Activated T-cell treated with anti-CD3 and anti-CD28 coated beads, Interleukin-2, amount 50 U/mL, for 1 hour (primary cell): Measurements from ENCODE around the gene PLXNA2.

Source experiments
- DNase-seq: peaks from one replicate; pipeline ENCODE4 v3.0.0-alpha.2; 2020

The PLXNA2 gene

DNA sequence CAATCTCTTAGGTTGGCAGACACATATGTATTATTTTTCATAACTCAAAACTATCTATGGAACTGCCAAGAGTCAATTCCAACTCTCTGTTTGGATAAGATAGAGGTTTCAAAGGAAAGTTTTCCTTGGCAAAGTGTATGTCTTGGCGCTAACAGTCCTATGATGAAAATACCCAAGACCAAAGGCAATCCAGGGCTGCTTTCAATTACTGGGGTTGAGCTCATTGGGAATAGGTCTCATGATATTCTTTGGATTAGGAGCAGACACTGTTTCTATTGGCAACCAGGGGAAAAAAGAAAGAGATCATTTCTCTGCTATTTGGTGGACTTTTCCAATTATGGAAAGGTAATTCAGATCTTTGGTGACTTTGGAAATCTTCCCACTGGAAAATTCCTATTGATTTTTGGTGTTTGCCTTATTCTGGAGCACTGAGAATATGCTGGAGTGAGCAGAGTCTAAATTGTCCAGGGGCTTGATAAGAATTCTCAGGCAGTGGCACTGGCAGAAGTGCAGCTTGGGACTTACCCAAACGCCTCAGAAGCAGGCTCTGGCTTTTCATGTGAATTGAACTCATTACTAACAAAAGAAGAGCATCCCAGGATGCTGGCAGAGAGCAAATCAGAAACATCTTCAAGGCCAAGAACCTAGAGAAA lies 20.4 kb upstream of the PLXNA2 start:
- no peak for DNase-seq

DNA sequence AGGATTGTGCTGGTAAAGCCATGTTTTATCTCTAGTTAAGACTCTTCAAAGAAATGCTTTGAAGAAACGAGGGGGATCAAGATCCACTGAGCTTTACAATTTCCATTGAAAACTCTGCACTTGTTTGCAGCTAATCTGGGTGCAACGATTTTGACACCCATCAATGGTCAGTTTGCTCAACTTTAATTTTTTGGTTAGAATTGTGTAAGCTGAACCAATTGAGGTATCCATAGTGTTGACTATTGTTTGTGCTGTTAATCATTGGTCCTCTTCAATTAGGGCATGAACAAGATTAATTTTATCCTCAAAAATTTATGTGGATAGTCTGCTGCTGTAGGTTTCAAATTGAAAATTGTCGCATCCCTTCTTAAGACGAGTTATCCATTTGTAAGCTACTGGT lies 17.7 kb upstream of the PLXNA2 start:
- no peak for DNase-seq

- DNase-seq = no peak
Observed at GRCh38 chr1:208258277-208258676, 14.1 kb upstream of the PLXNA2 start.

DNA sequence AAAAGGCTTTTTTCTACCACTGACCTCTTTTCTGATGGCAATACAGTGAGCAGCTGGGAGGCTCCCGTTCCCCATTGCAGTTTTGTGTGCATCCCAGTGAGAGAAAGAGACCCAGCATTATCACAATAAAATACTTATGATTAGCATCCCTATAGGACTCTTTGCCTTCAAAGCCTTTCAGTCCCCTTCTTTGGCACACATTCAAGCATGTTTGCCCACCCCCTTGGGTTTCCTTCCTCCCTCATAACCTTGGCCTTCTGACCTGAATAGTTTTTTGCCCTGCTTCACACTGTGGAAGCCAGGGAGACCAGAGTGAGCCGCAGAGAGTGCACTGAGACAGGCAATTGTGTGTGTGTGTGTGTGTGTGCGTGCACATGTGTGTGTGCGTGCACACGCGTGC lies 13.2 kb upstream of the PLXNA2 start:
- no peak for DNase-seq

- no peak for DNase-seq
Observed at GRCh38 chr1:208256556-208256955, 12.4 kb upstream of the PLXNA2 start.

GRCh38 chr1:208256091-208256490 lies 11.9 kb upstream of the PLXNA2 start:
- no peak for DNase-seq

DNA sequence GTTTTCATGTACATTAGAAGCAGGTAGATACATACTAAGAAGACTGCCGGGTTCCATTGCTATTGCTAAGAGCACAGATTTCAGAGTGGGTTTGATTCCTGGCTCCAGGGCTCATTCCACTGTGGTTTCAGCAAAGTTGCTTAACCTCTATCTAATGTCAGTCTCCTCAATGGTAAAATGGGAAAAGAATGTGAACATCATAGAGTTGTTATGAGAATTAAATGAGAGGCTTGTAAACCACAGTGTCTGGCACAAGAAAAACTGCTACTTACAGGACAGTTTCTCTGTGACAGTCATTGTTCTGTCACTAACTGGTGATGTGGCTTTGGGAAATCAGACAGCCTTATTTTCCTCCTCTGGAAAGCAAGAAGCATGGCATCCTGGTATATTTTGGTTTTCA lies 10.7 kb upstream of the PLXNA2 start:
- no peak for DNase-seq

- DNase-seq = no peak
Observed at GRCh38 chr1:208254376-208254775, 10.2 kb upstream of the PLXNA2 start.

DNA sequence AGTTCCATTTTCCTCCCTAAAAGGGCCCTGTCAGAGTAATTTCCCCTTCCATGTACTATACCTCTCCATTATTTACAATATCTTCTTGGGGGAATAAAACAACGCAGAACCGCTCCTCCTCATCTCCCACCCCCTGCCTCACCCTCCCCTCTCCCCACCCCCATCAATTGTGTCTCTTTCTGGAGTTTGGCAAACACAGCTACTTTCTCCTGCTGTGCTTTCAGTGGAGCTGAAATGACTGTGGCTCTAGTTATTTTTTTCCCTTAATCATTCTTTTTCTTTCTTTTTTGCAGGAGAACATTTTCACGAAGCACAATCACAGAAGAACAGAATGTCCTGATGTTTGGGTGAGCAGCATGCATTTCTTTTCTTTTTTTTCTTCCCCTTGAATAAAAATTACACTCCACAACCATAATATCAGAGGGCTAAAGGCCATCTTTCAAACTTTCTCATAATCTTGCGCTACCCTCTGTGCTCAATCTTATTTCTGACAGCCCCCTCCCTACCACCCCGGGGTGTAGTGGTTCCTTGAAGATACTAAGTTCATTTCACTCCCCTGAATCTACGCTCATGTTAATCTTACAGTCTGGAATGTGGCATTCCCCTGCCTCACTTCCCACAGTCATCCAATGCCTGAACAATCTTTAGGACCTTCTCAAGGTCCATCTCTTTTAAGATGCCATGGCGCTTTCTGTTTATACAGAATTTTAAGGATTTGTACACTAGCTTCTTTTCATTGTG lies 8.8 kb upstream of the PLXNA2 start:
- no peak for DNase-seq

- no peak for DNase-seq
Observed at GRCh38 chr1:208251911-208252835, 8.0 kb upstream of the PLXNA2 start.

GRCh38 chr1:208251015-208251414 lies 6.8 kb upstream of the PLXNA2 start:
- no peak for DNase-seq

DNA sequence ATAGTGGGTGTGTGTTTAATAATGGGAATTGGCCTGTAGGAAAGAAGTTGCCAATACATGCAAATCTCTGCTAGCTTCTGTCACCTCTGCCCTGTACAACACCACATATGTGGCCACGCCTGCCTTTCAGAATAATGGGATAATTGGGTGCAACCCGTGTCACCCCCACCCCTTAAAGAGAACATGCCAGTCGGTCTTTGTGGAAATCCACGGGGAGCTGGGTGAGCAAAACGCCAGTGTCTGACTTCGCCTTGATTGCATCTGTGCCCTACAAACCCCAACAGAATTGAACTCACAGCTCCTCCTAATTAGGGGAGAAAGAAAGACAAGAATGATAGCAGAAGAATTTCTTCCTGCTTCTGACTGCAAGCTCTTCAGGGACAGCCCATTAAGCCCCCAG lies 6.4 kb upstream of the PLXNA2 start:
- no peak for DNase-seq

DNA sequence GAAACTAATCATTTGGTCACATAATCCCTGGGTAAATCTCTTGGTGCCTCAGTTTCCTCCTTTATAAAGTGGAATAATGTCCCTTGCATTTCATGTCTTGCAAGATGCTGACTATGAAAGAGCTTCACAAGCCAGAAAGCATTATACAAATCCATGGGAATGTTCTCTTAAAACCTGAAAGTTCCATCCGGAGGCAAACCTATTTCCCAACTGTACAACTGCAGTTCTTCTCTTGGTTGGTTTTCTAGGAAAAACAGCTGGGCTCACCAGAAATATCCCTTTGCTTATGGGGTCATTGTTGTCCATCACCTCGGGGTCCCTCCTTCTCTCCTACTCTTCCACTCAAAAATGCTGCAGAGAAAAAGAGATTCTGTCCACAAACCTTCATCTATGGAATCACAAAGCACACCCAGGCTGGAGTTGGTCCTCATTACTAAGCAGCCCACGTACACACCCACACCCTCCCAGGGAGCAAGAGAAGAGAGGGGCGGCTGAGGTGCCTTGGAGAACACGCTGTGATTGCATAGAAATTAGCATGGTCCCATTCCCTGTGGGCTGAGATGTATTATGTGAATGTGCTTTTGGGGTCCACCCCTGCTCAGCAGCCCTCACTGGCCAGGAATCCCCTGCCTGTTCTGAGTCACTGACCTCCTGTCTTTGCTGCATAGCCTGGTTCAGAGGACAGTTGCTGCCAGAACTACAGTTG lies 5.0 kb upstream of the PLXNA2 start:
- no peak for DNase-seq

DNA sequence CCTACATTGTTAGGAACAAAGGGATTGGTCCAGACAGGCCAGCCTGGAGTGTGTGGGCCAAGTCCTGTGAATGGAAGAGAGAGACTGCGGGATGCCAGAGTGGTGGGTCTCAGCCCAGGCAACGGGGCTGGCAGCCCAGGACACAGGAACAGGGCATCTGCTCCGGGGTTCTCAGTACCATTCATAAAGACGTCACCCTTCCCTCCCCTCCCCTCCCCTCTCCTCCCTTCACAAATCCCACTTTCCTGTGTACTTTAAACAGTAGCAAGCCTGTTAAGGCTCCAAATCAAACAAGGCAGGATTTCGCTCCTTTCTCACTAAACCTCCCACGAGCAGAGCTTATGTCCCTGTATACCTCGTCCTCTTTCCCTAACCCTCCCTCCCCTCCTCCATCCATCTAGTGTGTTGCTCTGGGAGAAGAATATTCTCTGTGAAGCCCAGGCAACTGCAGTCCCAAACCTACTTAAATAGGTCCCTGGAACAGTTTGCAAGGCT lies 4.2 kb upstream of the PLXNA2 start:
- no peak for DNase-seq

GRCh38 chr1:208247696-208248095 lies 3.5 kb upstream of the PLXNA2 start:
- DNase-seq = no peak

DNA sequence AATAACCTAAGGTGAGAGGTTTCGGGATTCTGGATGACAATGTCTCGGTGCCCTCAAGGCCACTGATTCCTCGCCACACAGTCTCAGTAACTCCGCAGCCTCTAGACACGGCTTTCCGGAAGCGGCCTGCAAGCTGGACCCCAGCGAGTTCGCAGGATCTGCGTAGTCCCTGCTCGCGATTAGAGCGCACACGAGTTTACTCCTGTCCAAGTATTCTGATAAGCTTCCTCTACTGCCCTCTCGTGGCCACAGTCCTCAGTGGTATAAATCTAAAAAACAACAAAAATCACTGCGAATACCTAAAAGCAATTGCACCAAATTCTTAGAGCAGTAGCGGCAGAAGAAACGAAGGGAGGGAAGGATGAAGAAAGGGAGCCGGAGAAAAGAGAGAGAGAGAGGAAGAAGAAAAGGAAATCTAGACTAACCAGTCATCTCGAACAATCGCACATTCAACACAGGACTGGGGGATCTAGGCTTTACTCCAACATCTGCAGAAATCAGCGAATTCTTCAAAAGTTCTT lies 1.1 kb upstream of the PLXNA2 start:
- DNase-seq = peak; percentile 69

GRCh38 chr1:208243527-208243966 lies 637 bp downstream of the PLXNA2 start:
- peak; percentile 43 for DNase-seq

DNA sequence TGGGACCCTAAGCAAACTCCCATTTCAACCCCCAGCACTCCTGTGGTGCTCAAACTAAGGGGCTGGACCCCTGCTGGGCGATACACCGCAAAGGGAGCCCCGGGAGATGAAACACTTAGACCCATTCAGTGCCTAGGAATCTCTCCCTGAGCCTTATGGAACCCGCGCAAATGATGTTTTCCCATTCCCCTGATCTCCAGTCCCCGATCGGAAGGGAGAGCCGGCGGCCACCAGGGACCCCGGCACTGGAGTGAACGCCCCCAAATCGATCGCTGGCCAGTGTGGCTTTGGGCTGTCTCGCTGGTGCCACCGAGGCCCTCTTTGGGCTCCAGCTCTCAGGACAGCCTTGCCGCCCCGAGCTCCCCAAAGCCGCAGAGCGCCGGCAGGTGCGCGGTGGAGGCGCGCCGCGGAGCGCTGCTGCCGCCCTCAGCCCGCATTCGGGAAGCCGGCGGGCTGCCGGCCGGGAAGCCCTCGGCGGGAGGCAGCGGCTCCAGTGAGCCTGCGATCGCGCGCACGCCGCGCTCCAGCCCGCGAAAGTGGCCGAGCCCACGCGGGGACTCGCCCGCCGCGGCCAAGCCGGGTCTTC lies 1.1 kb downstream of the PLXNA2 start:
- DNase-seq = no peak

DNA sequence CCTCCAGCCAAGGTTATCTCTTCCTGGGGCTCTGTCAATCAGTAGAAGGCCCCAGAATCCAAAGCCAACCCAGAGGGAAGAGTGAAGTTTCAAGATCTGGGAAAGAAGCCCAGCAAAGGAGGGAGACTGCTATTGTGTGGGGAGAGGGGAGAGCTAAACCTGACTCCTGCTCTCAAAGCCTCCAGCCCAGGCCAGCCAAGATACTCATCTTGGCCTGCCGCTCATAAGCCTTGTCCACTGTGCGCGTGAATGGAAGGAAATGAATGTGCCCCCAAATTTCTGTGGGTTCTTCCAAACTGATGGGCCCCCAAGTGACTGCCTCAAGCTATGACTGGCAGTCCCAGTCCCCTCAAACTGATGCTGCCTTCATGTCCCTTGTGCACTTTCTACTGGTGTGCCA lies 2.0 kb downstream of the PLXNA2 start:
- no peak for DNase-seq

GRCh38 chr1:208241512-208241911 lies 2.7 kb downstream of the PLXNA2 start:
- DNase-seq = no peak

DNA sequence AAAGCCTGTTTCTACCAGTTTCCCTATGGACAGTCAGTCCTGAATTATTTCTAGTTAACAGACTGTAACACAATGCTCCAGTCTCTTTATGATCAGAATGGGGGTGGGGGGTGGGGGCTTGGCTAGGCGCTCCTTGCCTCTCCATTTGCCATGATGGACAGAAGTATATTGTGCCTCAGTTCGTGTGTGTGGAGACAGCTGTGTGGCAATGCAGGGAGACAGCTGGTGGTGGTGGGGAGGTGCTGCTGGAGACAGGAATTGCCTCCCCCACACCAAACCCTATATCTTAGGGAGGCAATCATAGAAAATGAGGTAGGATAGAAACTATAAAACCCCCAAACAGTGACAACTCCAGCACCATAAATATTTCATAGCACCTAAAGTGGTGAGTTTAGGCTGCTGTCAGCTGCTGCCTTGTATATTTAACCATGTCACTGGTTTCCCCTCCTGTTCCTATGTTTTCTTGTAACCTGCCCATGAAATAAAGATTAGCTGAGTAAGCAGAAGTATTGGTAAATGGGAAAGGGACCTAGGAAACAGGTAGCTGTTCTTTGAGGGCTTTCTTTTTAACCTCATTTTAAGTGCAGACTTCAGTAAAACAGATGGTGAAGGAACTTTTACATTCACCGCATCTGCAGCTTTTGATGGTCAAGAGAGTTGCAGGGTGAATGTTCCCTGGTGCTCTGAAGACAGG lies 3.4 kb downstream of the PLXNA2 start:
- no peak for DNase-seq
